HCT116 (cell line): ENCODE measurements around the gene NECAB3. TPM values are rescaled to one million over a fixed set of nuclear protein-coding genes. Genes with fewer than 3 reads are reported as not detected.
A peak's percentile ranks its signal among the peaks of the same experiment; 100 is the strongest.

Source experiments
- ATAC-seq: fragments of 200-7000 bp; cut with Tn5 transposase; 2 replicates; pipeline ENCODE4 v1.9.1; 2020; ENCODE audit warnings: mild to moderate bottlenecking, moderate library complexity
- BruUV-seq: library from RNA; stranded (reverse); fragments of 400-500 nt; replicated peaks from 2 replicates; lab custom pipeline; 2021; lab: Mats Ljungman, UMichigan
- CTCF ChIA-PET: fragments of 300-600 bp; sonication (Branson Sonifier 250); formaldehyde crosslinking; loops from one replicate; lab custom pipeline; 2021; ENCODE audit warnings: antibody characterized with exemption; lab: Charles Lee
- POLR2A ChIA-PET: fragments of 300-600, 350-600 bp; sonication (Branson Sonifier 250); formaldehyde crosslinking; loops from one replicate; lab custom pipeline; 2021; ENCODE audit warnings: antibody characterized with exemption; lab: Charles Lee
- RAD21 ChIA-PET, 2 experiments: fragments of 300-600 bp; sonication (Branson Sonifier 250); formaldehyde crosslinking; loops; one replicate each; lab custom pipeline; 2023; ENCODE audit warnings: low total read pairs in 2 of 2; ENCODE audit not compliant: uncharacterized antibody in 2 of 2, unreplicated experiment in 2 of 2, low non-redundant PET in 1 of 2; lab: Charles Lee
- DNase-seq: peaks from one replicate; pipeline ENCODE4 v3.0.0-alpha.2; 2010; ENCODE audit warnings: low read depth, low spot score
- H2AFZ ChIP-seq: fragments of 200-600 bp; shearing (Covaris generic), sonication (generic); 2 replicates; pipeline ENCODE4 v1.6.1; 2017; ENCODE audit warnings: low read depth, mixed run types, mixed read lengths, antibody characterized with exemption, low read length; ENCODE audit not compliant: poor library complexity, severe bottlenecking
- H3K27ac ChIP-seq: 2 replicates; pipeline ENCODE4 v1.5.1; 2012; ENCODE audit warnings: low read depth, low read length
- H3K27me3 ChIP-seq: fragments of 200-600 bp; sonication (generic); 2 replicates; pipeline ENCODE4 v1.6.1; 2016; ENCODE audit warnings: mixed run types, low read length, mixed read lengths; ENCODE audit not compliant: insufficient read depth
- H3K36me3 ChIP-seq, 2 experiments: fragments of 200-500 bp in 1 of 2; fragments of 200-600 bp in 1 of 2; sonication (Bioruptor generic) in 1 of 2; sonication (generic) in 1 of 2; 2 replicates each; pipeline versions ENCODE4 v1.5.1 to v1.6.1; 2014 to 2016; ENCODE audit warnings: low read length in 2 of 2, inconsistent platforms in 1 of 2, mixed read lengths in 1 of 2, mixed run types in 1 of 2; ENCODE audit not compliant: insufficient read depth in 2 of 2, control insufficient read depth in 1 of 2
- H3K4me1 ChIP-seq, 2 experiments: fragments of 200-600 bp in 1 of 2; sonication (generic) in 1 of 2; 2 replicates each; pipeline versions ENCODE4 v1.5.1 to v1.6.1; 2012 to 2017; ENCODE audit warnings: low read length in 2 of 2, inconsistent platforms in 1 of 2, mild to moderate bottlenecking in 1 of 2, mixed read lengths in 1 of 2, mixed run types in 1 of 2, moderate library complexity in 1 of 2; ENCODE audit not compliant: insufficient read depth in 2 of 2, control insufficient read depth in 1 of 2
- H3K4me2 ChIP-seq: fragments of 200-600 bp; sonication (generic); 2 replicates; pipeline ENCODE4 v1.6.1; 2017; ENCODE audit warnings: mixed run types, low read length, mixed read lengths
- H3K4me3 ChIP-seq, 2 experiments: fragments of 200-600 bp in 1 of 2; sonication (generic) in 1 of 2; replicated peaks in 1 of 2; 2 replicates each; pipeline ENCODE4 v1.5.1; 2011 to 2016; ENCODE audit warnings: low read length in 2 of 2, control low read depth in 1 of 2, low read depth in 1 of 2, mild to moderate bottlenecking in 1 of 2, mixed read lengths in 1 of 2, mixed run types in 1 of 2
- H3K79me2 ChIP-seq: fragments of 200-600 bp; sonication (generic); 2 replicates; pipeline ENCODE4 v1.6.1; 2017; ENCODE audit warnings: mild to moderate bottlenecking, mixed run types, low read length, moderate library complexity, mixed read lengths; ENCODE audit not compliant: insufficient read depth
- H3K9ac ChIP-seq: fragments of 200-600 bp; sonication (generic); 2 replicates; pipeline ENCODE4 v1.6.1; 2016; ENCODE audit warnings: low read length, mixed read lengths
- H3K9me2 ChIP-seq: fragments of 200-600 bp; sonication (generic), shearing (Covaris generic); 2 replicates; pipeline ENCODE4 v1.6.1; 2017; ENCODE audit warnings: mixed run types, mild to moderate bottlenecking, moderate library complexity; ENCODE audit not compliant: insufficient read depth
- H3K9me3 ChIP-seq, 2 experiments: fragments of 200-500 bp in 1 of 2; fragments of 200-600 bp in 1 of 2; sonication (Bioruptor generic) in 1 of 2; sonication (generic) in 1 of 2; 2 replicates each; pipeline ENCODE4 v1.6.1; 2014 to 2017; ENCODE audit warnings: low read length in 2 of 2, mixed read lengths in 2 of 2, inconsistent platforms in 1 of 2, low read depth in 1 of 2, mild to moderate bottlenecking in 1 of 2, mixed run types in 1 of 2, moderate library complexity in 1 of 2; ENCODE audit not compliant: control insufficient read depth in 1 of 2, insufficient read depth in 1 of 2
- H4K20me1 ChIP-seq: fragments of 200-600 bp; sonication (generic), shearing (Covaris generic); 2 replicates; pipeline ENCODE4 v1.6.1; 2017; ENCODE audit warnings: mixed run types, mild to moderate bottlenecking, moderate library complexity; ENCODE audit not compliant: insufficient read depth
- CBX3 ChIP-seq: IDR thresholded peaks from 2 replicates; pipeline ENCODE4 v1.6.1; 2012; ENCODE audit warnings: low read depth
- CEBPB ChIP-seq: IDR thresholded peaks from 2 replicates; pipeline ENCODE4 v1.6.1; 2012; ENCODE audit warnings: low read depth
- EGR1 ChIP-seq: IDR thresholded peaks from 2 replicates; pipeline ENCODE4 v1.6.1; 2012; ENCODE audit warnings: low read depth
- ELF1 ChIP-seq: IDR thresholded peaks from 2 replicates; pipeline ENCODE4 v1.6.1; 2012; ENCODE audit warnings: low read depth, borderline replicate concordance
- EZH2 ChIP-seq: fragments of 200-600 bp; sonication (generic); IDR thresholded peaks from 2 replicates; pipeline ENCODE4 v1.6.1; 2017; ENCODE audit warnings: antibody characterized with exemption, mixed run types
- EZH2phosphoT487 ChIP-seq: fragments of 200-600 bp; IDR thresholded peaks from 2 replicates; pipeline ENCODE4 v1.6.1; 2018; ENCODE audit warnings: antibody characterized with exemption, borderline replicate concordance
- FOSL1 ChIP-seq: IDR thresholded peaks from 2 replicates; pipeline ENCODE4 v1.6.1; 2012; ENCODE audit warnings: low read depth
- POLR2A ChIP-seq: IDR thresholded peaks from 2 replicates; pipeline ENCODE4 v1.7.0; 2011; ENCODE audit warnings: borderline replicate concordance; ENCODE audit not compliant: insufficient read depth, insufficient read length; ENCODE audit errors: extremely low read depth
- RAD21 ChIP-seq: IDR thresholded peaks from 2 replicates; pipeline ENCODE4 v1.6.1; 2012; ENCODE audit warnings: low read depth, mild to moderate bottlenecking
- REST ChIP-seq: IDR thresholded peaks from 2 replicates; pipeline ENCODE4 v1.6.1; 2012; ENCODE audit warnings: low read depth
- TCF7L2 ChIP-seq: IDR thresholded peaks from 2 replicates; pipeline ENCODE4 v1.7.0; 2011; ENCODE audit warnings: borderline replicate concordance, inconsistent platforms; ENCODE audit not compliant: insufficient read depth, insufficient read length; ENCODE audit errors: extremely low read depth
- YY1 ChIP-seq: IDR thresholded peaks from 2 replicates; pipeline ENCODE4 v1.6.1; 2011; ENCODE audit warnings: low read length, low read depth, moderate library complexity, mild to moderate bottlenecking; ENCODE audit not compliant: insufficient replicate concordance; ENCODE audit errors: extremely low read depth
- ZFX ChIP-seq: fragments of 450-650 bp; IDR thresholded peaks from 2 replicates; pipeline ENCODE4 v1.6.1; 2017
- ZNF274 ChIP-seq: fragments of 200-500 bp; sonication (Bioruptor generic); IDR thresholded peaks from 2 replicates; pipeline ENCODE4 v1.6.1; 2014; ENCODE audit warnings: mild to moderate bottlenecking, low read depth, low read length, inconsistent platforms
- intact Hi-C: fragments of 100-400 bp; cut with micrococcal nuclease; formaldehyde crosslinking; loops from 2 replicates; pipeline ENCODE4 v1.10.0; 2022
- total RNA-seq: library from RNA; stranded (reverse); gene quantifications from one replicate; pipeline ENCODE4 v1.2.1, GENCODE V29; 2021; ENCODE audit not compliant: unreplicated experiment
- TF ChIP-seq, protein P1 (sequence below): IDR thresholded peaks from 2 replicates; pipeline ENCODE4 v1.6.1; 2012
- TF ChIP-seq, protein P2 (sequence below), 3 experiments: fragments of 200-600 bp in 1 of 3; sonication (generic) in 1 of 3; IDR thresholded peaks in 2 of 3; conservative IDR thresholded peaks in 1 of 3; 2 replicates each; pipeline ENCODE4 v1.5.1; 2012 to 2017; ENCODE audit warnings: low read depth in 2 of 3, low read length in 2 of 3, antibody characterized with exemption in 1 of 3, borderline replicate concordance in 1 of 3, control low read depth in 1 of 3, mild to moderate bottlenecking in 1 of 3, mixed read lengths in 1 of 3, mixed run types in 1 of 3, moderate library complexity in 1 of 3; ENCODE audit not compliant: insufficient read depth in 1 of 3
- TF ChIP-seq, protein P3 (sequence below): IDR thresholded peaks from 2 replicates; pipeline ENCODE4 v1.6.1; 2011; ENCODE audit warnings: mild to moderate bottlenecking, low read length, moderate library complexity; ENCODE audit not compliant: insufficient replicate concordance; ENCODE audit errors: extremely low read depth

The NECAB3 gene
- total RNA-seq, 1 experiment from 2014 or later = 48.1 TPM

- Histone ChIP-seq H3K4me3 (no peak overlapping the region), H3K27ac (0 out of 2 replicates have a peak overlapping the region, but pooled peaks have one; percentile 9), H2AFZ (no peak overlapping the region), H3K27me3 (no peaks in the 10 kb centered on the region), H3K4me1 (peaks cover 4 to 23% of the 10 kb centered on the region in 2 experiments; a peak in 3 of 4 replicates), H3K9ac (no peak overlapping the region), H4K20me1 (no peaks in the 10 kb centered on the region), H3K36me3 (0 out of 4 replicates have a peak, but pooled peaks cover 0 to 5% of the 10 kb centered on the region in 2 experiments), H3K79me2 (no peaks in the 10 kb centered on the region), H3K9me2 (no peaks in the 10 kb centered on the region), H3K9me3 (no peaks in the 10 kb centered on the region), H3K4me2 (no peak overlapping the region)
- BruUV-seq = no TSS peak
- ATAC-seq = no peak
- no peak for DNase-seq
- ChIA-PET POLR2A (no interaction called here), CTCF (no interaction called here), RAD21 (no interaction called here)
- intact Hi-C loops = no loop called here
- TF ChIP-seq ZFX (no peak), TCF7L2 (no peak), POLR2A (no peak), FOSL1 (no peak), EZH2phosphoT487 (no peak), ZNF274 (no peak), REST (no peak), ELF1 (no peak), CBX3 (no peak), EGR1 (no peak), CEBPB (no peak), EZH2 (no peak), YY1 (no peak), RAD21 (no peak)
- TF ChIP-seq, protein P1, sequence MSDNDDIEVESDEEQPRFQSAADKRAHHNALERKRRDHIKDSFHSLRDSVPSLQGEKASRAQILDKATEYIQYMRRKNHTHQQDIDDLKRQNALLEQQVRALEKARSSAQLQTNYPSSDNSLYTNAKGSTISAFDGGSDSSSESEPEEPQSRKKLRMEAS = no peak
- TF ChIP-seq, protein P2, sequence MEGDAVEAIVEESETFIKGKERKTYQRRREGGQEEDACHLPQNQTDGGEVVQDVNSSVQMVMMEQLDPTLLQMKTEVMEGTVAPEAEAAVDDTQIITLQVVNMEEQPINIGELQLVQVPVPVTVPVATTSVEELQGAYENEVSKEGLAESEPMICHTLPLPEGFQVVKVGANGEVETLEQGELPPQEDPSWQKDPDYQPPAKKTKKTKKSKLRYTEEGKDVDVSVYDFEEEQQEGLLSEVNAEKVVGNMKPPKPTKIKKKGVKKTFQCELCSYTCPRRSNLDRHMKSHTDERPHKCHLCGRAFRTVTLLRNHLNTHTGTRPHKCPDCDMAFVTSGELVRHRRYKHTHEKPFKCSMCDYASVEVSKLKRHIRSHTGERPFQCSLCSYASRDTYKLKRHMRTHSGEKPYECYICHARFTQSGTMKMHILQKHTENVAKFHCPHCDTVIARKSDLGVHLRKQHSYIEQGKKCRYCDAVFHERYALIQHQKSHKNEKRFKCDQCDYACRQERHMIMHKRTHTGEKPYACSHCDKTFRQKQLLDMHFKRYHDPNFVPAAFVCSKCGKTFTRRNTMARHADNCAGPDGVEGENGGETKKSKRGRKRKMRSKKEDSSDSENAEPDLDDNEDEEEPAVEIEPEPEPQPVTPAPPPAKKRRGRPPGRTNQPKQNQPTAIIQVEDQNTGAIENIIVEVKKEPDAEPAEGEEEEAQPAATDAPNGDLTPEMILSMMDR (IDR thresholded peaks at IDR 0.05 in 2 of 3, conservative IDR thresholded peaks at IDR 0.05 in 1 of 3; ENCODE audit: borderline replicate concordance in 1 of 3, insufficient read depth in 1 of 3, low read depth in 2 of 3, low read length in 2 of 3) = no peak
- TF ChIP-seq, protein P3, sequence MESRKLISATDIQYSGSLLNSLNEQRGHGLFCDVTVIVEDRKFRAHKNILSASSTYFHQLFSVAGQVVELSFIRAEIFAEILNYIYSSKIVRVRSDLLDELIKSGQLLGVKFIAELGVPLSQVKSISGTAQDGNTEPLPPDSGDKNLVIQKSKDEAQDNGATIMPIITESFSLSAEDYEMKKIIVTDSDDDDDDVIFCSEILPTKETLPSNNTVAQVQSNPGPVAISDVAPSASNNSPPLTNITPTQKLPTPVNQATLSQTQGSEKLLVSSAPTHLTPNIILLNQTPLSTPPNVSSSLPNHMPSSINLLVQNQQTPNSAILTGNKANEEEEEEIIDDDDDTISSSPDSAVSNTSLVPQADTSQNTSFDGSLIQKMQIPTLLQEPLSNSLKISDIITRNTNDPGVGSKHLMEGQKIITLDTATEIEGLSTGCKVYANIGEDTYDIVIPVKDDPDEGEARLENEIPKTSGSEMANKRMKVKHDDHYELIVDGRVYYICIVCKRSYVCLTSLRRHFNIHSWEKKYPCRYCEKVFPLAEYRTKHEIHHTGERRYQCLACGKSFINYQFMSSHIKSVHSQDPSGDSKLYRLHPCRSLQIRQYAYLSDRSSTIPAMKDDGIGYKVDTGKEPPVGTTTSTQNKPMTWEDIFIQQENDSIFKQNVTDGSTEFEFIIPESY = no peak
Observed at GRCh38 chr20:33711446-33711738, 37.2 kb upstream of the NECAB3 start.
